ENCODE data around the gene PLCXD1.
"Not testable (repeated sequence)": the region's sequence is repeated elsewhere in the genome, so short reads cannot be mapped to it uniquely, and the experiment has no call there.

The PLCXD1 gene

DNA sequence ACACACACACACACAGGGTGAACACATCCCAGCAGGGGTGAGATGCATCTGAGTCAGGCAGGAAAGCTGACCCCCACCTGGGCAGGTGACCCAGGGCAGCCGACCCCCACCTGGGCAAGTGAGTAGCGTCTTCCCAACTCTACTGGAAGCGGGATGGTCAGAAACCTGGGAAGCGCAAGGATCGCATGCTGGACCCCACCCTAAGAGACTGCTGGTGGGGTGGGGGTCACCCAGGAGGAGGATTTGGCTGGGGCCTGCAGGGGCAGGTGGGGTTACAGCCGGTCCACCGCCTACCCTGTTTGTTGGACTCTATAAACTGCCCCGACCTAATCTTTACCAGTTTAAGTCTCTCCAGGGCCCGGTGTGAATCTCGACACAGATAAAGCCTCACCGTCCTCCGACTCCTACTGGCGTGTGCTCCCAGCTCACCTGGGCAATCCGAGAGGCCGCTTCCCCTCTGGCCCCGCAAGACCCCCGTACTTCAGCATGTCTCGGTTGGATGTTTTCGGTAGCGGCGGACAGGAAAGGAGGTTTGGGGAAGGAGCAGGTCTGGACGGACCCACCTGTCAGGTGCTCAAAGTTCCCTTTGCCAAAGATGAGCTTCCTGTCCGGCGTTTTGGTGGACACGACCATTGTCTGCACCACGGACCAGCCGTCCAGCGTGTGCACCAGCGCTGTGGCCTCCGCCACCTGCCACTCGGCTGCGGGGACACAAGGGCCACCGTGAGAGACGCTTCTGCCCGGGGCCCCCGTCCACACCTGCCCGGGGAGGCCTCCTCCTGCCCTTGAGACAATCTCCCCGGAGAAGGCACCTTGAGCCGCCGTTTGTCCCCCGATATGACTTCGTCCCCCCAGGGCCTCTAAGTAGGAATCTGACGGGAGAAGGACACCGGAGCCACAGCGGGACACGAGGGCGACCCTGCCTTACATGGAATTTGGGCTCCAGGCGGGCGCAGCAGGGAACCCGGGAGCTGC, 35.5 kb downstream of the PLCXD1 start:
- Mint-ChIP-seq H3K9me3 (peaks cover 3% of the 10 kb centered on the region), H3K27me3 (no peaks in the 10 kb centered on the region), H3K4me1 (peaks cover 18% of the 10 kb centered on the region), H3K27ac (peak overlapping the region; percentile 79), H3K4me3 (peak overlapping the region; percentile 58), H3K36me3 (peaks cover 41% of the 10 kb centered on the region)
- no peak for ATAC-seq

DNA sequence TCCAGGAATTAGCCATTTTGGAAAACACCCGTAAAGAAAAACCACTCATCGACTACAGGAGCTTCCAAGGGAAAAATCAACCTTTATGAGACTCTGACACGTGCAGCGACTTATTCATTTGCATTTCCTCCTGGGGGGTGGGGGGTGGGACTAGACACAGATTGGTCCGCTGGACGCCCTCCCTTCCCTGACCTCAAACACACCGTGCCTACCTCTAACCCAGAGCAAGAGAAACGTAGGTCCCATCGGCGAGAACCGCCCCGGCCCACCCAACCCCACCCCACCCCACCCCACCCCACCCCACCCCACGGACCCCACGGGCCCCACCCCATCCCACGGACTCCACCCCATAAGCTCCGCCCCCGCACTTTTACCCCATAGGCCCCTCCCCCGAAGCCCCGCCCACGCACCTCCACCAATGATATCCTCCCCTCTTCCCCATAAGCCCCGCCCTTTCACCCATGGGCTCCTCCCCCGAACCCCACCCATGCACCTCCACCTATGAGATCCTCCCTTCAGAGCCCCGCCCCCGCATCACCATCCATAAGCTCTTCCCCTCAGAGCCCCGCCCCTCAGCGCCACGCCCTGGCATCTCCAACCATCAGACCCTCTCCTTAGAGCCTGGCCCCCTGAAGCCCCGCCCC, 36.4 kb downstream of the PLCXD1 start:
- Mint-ChIP-seq H3K4me3 (peak overlapping the region; percentile 79), H3K9me3 (peaks cover 3% of the 10 kb centered on the region), H3K36me3 (peaks cover 32% of the 10 kb centered on the region), H3K27ac (peak overlapping the region; percentile 79), H3K27me3 (no peaks in the 10 kb centered on the region), H3K4me1 (peaks cover 20% of the 10 kb centered on the region)
- ATAC-seq = no peak

DNA sequence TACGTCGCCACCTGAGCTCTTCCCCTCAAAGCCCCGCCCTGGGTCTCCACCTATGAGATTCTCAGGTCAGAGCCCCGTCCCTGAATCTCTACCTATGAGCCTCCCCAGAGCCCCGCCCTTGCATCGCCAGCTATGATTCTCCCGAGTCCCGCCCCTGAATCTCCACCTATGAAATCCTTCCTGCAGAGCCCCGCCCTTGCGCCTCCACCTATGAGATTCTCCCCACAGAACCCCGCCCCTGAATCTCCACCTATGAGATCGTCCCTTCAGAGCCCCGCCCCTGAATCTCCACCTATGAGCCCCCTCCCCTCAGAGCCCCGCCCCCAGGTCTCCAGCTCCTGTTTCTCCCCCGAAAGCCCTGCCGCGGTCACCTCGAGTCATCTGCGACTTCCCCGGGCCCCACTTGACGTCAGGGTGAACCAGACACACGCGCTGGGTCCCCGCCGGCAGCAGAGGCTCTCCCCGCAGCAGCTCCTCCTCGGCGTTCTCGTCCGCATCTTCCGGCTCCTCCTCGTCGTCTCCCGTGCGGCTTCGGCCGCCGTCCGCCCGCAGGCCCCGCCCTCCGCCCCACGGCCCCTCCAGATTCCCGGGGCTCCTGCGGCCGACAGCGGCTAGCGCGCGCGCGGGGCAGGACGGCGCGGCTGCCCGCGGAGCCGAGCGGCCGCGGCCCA, 37.0 kb downstream of the PLCXD1 start:
- ATAC-seq = peak; percentile 82
- peak overlapping the region; percentile 79 for H3K27ac Mint-ChIP-seq
- H3K27me3 Mint-ChIP-seq = no peaks in the 10 kb centered on the region
- H3K4me1 Mint-ChIP-seq = peaks cover 27% of the 10 kb centered on the region
- peaks cover 3% of the 10 kb centered on the region for H3K9me3 Mint-ChIP-seq
- H3K4me3 Mint-ChIP-seq = peak overlapping the region; percentile 79
- H3K36me3 Mint-ChIP-seq = peaks cover 25% of the 10 kb centered on the region

DNA sequence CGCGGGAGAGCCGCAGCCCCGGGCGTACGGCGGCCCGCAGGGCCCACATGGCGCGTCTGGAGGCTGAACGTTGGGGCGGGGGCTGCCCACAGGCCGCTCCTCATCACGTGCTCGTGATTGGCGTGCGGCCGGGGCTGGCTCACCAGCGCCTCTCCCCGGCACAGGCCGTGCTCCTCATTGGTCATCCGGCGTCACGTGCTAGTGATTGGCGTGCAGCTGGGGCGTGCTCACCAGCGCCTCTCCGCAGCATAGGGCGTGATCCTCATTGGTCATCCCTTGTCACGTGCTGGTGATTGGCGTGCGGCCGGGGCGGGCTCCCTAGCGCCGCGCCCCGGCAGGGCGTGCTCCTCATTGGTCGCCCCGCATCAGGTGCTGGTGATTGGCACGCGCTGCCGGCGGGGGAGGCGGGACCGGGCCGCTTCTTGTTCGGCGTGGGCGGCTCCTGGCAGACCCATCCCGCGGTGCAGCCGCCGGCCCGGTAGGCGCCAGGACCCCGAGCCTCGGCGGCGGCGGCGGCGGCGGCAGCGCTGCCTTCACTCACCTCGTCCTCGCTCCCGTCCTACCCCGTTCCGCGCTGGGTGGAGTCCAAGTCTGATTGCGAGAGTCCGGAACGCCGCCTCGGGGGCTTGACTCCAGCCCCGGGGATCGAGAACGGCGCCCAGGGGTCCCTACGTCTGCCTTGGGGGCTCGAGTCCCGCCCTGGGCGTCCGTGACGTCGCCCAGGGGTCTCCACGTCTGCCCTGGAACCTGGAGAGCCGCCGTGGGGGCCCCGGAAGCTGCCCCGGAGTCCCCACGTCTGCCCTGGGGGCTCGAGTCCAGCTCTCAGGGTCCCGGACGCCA, 37.8 kb downstream of the PLCXD1 start, which contains the start of gene GTPBP6:
Gene GTPBP6 (minus strand): TSS at position 58 of the 840 bp plus-strand sequence. CDS start 9 bp downstream, at position 49.
- Mint-ChIP-seq H3K27me3 (no peaks in the 10 kb centered on the region), H3K4me3 (peak within 1 kb of the TSS; percentile 79), H3K36me3 (peaks cover 17% of the 10 kb centered on the region), H3K27ac (peak within 1 kb of the TSS; percentile 79), H3K9me3 (peaks cover 3% of the 10 kb centered on the region), H3K4me1 (peaks cover 32% of the 10 kb centered on the region)
- ATAC-seq = peak; percentile 90

DNA sequence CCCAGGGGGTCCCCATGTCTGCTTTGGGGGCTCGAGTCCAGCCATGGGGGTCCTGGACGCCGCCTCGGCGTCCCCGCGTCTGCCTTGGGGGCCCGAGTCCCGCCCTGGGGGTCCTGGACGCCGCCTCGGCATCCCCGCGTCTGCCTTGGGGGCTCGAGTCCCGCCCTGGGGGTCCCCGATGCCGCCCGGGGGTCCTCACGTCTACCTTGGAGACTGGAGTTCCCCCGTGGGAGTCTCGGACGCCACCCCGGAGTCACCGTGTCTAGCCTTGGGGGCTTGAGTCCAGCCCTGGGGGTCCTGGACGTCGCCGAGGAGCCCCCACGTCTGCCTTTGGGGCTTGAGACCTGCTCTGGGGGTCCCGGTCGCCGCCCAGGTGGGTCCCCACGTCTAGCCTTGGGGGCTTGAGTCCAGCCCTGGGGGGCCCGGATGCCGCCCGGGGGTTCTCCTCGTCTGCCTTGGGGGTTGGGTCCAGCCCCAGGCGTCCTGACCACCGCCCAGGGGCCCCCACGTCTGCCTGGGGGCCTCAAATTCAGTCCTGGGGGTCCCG, 38.5 kb downstream of the PLCXD1 start:
- Mint-ChIP-seq H3K27me3 (no peaks in the 10 kb centered on the region), H3K9me3 (peaks cover 3% of the 10 kb centered on the region), H3K4me1 (peaks cover 32% of the 10 kb centered on the region), H3K27ac (peak overlapping the region; percentile 79), H3K36me3 (peaks cover 11% of the 10 kb centered on the region), H3K4me3 (peak overlapping the region; percentile 79)
- no peak for ATAC-seq

DNA sequence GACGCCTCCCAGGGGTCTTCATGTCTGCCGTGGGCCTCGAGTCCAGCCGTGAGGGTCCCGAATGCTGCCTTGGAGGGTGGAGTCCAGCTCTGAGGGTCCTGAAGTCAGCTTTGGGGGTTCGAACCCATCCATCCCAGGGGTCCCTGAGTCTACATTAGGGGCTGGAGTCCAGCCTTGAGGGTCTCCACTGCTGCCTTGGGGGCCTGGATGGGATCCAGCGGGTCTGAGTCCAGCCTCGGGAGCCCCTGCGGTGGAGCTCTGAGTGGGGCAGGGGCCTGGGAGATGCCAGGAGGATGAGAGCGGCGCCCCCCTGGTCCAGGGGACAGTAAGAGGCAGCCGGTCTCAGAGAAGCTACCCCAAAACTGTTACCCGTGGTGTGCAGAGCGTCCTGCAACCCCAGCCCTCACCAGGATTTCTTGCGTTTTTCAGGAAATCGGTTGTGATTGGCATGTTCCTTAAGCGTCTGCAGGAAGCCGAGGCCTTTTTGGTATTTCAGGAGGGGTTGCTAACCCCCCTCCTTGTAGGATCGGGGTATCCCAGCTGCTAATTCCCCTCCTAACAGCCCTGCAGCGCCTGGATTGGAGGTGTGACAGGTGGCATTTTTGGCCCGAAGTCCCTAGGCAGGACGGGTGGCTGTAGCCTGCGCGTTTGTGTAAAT, 39.1 kb downstream of the PLCXD1 start:
- Mint-ChIP-seq H3K4me1 (peaks cover 32% of the 10 kb centered on the region), H3K36me3 (peaks cover 8% of the 10 kb centered on the region), H3K27ac (peak overlapping the region; percentile 79), H3K27me3 (no peaks in the 10 kb centered on the region), H3K4me3 (peak overlapping the region; percentile 79), H3K9me3 (peaks cover 3% of the 10 kb centered on the region)
- ATAC-seq = no peak

DNA sequence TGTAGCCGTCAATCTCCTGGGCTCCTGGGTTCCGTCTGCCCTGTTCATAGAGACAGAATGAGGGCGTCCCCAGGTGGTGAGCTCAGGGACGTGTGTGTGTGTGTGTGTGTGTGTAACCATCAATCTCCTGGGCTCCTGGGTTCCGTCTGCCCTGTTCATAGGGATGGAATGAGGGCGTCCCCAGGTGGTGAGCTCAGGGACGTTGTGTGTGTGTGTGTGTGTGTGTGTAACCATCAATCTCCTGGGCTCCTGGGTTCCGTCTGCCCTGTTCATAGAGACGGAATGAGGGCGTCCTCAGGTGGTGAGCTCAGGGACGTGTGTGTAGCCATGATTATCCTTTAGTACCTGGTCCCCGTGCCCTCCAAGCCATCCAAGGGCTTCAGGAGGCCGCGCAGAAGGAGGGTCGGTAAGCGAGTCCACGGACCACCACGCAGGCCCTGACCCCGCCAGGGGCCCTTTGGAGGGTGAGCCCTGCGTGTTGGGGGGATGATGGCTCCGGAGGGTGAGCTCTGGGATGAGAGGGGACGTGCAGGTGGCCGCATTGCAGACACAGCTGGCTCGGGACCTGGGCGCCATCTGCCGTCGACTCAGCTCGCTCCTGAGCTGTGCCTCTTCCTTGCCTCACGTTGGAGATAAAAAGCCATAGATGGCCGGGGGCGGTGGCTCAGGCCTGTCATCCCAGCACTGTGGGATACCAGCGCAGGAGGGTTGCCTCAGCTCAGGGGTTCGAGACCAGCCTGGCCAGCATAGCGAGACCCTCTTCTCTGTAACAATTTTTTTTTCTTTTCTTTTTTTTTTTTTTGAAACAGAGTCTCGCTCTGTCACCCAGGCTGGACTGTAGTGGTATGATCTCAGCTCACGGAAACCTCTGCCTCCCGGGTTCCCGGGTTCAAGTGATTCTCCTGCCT, 42.8 kb downstream of the PLCXD1 start:
- H3K36me3 Mint-ChIP-seq = no peaks in the 10 kb centered on the region
- H3K4me1 Mint-ChIP-seq = peaks cover 25% of the 10 kb centered on the region
- H3K4me3 Mint-ChIP-seq = no peak overlapping the region
- no peaks in the 10 kb centered on the region for H3K9me3 Mint-ChIP-seq
- ATAC-seq = peak; percentile 1
- no peaks in the 10 kb centered on the region for H3K27me3 Mint-ChIP-seq
- H3K27ac Mint-ChIP-seq = peak overlapping the region; percentile 41

DNA sequence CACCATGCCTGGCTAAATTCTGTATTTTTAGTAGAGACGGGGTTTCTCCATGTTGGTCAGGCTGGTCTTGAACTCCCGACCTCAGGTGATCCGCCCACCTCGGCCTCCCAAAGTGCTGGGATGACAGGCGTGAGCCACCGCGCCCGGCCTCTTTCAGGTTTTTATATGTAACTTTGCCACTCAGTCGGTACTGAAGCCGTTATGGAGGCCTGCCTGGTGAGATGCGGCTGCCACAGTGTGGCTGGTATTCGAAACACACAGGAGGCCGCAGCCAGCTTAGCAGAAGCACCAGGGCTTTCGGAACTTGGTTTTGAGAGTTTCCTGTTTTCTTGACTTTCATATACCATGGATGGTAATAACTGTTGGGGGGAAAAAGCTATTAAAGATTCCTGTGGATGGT, 43.5 kb downstream of the PLCXD1 start:
- not testable (repeated sequence) for H3K27me3 Mint-ChIP-seq, H3K27ac Mint-ChIP-seq, ATAC-seq, H3K4me3 Mint-ChIP-seq, H3K36me3 Mint-ChIP-seq, H3K9me3 Mint-ChIP-seq
- H3K4me1 Mint-ChIP-seq = peaks cover 25% of the 10 kb centered on the region

DNA sequence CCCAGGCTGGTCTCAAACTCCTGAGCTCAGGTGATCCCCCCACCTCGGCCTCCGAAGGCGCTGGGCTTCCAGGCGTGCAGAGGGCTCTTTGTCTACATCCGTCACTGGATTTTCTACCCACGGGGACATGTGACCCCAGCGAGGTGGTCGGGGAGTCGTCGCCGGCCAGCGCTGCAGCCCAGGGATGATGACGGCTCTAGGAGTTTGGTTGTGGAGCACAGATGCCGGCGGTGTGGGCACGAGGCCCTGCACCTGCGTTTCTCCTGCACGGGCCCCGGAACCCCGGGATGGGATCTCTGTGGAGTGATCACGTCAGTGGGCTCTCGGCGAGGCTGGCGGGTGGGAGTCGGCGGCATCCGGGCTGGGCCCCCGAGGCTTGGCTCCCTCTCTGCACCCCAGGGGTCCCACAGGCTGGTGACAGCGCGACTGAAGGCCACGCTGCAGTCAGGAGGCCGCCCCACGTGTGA, 46.5 kb downstream of the PLCXD1 start:
- no peak overlapping the region for H3K27ac Mint-ChIP-seq
- peak; percentile 17 for ATAC-seq
- H3K4me3 Mint-ChIP-seq = no peak overlapping the region
- H3K4me1 Mint-ChIP-seq = peaks cover 20% of the 10 kb centered on the region
- H3K36me3 Mint-ChIP-seq = peaks cover 3% of the 10 kb centered on the region
- H3K9me3 Mint-ChIP-seq = no peaks in the 10 kb centered on the region
- H3K27me3 Mint-ChIP-seq = peaks cover 19% of the 10 kb centered on the region

DNA sequence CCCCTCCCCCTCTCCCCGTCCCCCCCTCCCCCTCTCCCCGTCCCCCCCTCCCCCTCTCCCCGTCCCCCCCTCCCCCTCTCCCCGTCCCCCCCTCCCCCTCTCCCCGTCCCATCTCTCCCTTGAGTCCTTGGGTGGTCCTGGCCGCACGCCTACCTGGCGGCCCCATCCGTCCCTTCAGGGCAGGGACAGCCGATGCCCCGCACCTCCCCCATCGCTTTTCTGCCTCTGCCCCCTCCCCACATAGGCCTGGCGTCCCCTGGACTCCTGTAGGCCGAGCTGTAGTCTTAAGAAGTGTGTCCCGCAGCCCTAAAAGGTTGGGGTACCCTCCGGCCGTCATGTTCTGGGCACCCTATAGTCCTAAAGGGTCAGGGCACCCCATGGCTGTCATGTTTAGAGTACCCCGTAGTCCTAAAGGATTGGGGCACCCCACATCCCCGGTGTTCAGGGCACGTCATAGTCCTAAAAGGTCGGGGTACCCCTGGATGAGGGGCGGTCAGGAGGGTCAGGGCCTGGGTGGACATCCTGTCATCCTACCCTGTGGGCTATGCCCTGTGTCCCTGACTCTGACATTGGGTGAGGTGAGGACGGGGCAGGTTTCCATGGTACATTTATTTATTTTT, 48.2 kb downstream of the PLCXD1 start:
- peaks cover 9% of the 10 kb centered on the region for H3K36me3 Mint-ChIP-seq
- H3K27ac Mint-ChIP-seq = no peak overlapping the region
- peaks cover 10% of the 10 kb centered on the region for H3K4me1 Mint-ChIP-seq

DNA sequence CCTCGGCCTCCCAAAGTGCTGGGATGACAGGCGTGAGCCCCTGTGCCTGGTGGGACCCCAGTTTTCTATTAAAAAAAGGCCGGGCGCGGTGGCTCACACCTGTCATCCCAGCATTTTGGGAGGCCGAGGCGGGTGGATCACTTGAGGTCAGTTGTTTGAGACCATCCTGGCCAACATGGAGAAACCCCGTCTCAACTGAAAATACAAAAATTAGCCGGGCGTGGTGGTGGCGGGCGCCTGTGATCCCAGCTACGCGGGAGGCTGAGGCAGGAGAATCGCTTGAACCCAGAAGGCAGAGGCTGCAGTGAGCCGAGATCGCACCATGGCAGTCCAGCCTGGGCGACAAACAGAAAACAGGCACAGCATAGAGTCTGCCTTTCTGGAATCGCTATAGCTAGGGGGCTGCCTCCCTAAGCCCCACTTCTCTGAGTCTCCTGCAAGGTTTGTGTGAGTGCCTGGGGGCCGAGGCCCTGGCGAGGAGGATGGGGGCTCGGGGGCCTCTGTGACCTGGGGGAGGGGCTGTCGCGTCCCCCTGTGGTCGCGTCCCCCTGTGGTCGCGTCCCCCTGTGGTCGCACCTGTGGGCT, 49.1 kb downstream of the PLCXD1 start:
- H3K9me3 Mint-ChIP-seq, H3K4me1 Mint-ChIP-seq, ATAC-seq, H3K36me3 Mint-ChIP-seq, H3K4me3 Mint-ChIP-seq, H3K27ac Mint-ChIP-seq: not testable (repeated sequence)
- H3K27me3 Mint-ChIP-seq = peaks cover 19% of the 10 kb centered on the region

More for the DNA sequence above, 48.2 kb downstream of the PLCXD1 start:
- ATAC-seq = peak; percentile 7
- H3K4me3 Mint-ChIP-seq = no peak overlapping the region
- no peaks in the 10 kb centered on the region for H3K9me3 Mint-ChIP-seq
- peaks cover 19% of the 10 kb centered on the region for H3K27me3 Mint-ChIP-seq

DNA sequence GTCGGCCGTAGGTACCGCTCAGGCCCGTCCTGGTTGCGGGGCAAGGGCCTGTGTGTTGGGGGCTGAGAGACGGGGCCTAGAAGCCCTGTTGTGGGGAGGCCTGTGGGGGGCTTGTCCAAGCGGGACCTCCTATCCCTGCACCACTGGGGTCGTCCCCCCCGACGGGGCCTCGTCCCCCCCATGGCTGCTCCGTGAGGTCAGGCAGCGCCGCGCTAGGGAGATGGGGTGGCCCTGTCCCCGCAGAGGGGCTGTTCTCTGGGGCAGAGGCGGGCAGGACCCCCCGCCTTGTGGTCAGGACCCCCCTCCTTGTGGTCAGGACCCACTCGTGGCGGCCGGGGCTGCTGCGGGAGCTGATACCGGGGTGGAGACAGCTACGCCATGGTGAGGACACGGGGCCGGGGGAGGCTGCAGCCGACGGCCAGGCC, 49.6 kb downstream of the PLCXD1 start:
- H3K36me3 Mint-ChIP-seq = peaks cover 9% of the 10 kb centered on the region
- no peak for ATAC-seq
- peaks cover 19% of the 10 kb centered on the region for H3K27me3 Mint-ChIP-seq
- no peak overlapping the region for H3K27ac Mint-ChIP-seq
- H3K4me1 Mint-ChIP-seq = peaks cover 10% of the 10 kb centered on the region
- H3K4me3 Mint-ChIP-seq = no peak overlapping the region
- H3K9me3 Mint-ChIP-seq = no peaks in the 10 kb centered on the region
